Prostate gland (tissue), 2 donors: ENCODE results near the gene TMUB1. TPM values are rescaled to one million over a fixed set of nuclear protein-coding genes. Genes with fewer than 3 reads are reported as not detected.

Experiments
- DNase-seq: peaks from one replicate; pipeline ENCODE4 v3.0.0-alpha.2; 2019; ENCODE audit warnings: low spot score
- H3K27ac ChIP-seq, 2 donors: fragments of 200-600 bp; sonication (generic); 2 replicates each; pipeline ENCODE4 v1.5.1; 2017 to 2019
- H3K27me3 ChIP-seq: fragments of 200-600 bp; sonication (generic); replicated peaks from 2 replicates; pipeline ENCODE4 v1.5.1; 2019; ENCODE audit not compliant: insufficient read depth
- H3K36me3 ChIP-seq, 2 donors: fragments of 200-600 bp; sonication (generic); 1 replicate in 1 of 2; 2 replicates in 1 of 2; pipeline versions ENCODE4 v1.5.1 to v1.8.1; 2017 to 2019
- H3K4me1 ChIP-seq: fragments of 200-600 bp; sonication (generic); replicated peaks from 2 replicates; pipeline ENCODE4 v1.5.1; 2019
- H3K4me3 ChIP-seq, 2 donors: fragments of 200-600 bp; sonication (generic); 2 replicates each; pipeline ENCODE4 v1.5.1; 2017 to 2019
- H3K9me3 ChIP-seq: fragments of 200-600 bp; sonication (generic); 2 replicates; pipeline ENCODE4 v1.5.1; 2017
- POLR2A ChIP-seq: fragments of 450-650 bp; IDR thresholded peaks from one replicate; pipeline ENCODE4 v1.6.1; 2016; ENCODE audit warnings: antibody characterized with exemption, mild to moderate bottlenecking
- POLR2AphosphoS5 ChIP-seq: sonication (generic); formaldehyde crosslinking; IDR thresholded peaks from one replicate; pipeline ENCODE4 v1.6.1; 2017; ENCODE audit warnings: antibody characterized with exemption
- WGBS: methylation state at CpG from one replicate; pipeline ENCODE4 v1.1.5; 2018; 5-methylcytosine and 5-hydroxymethylcytosine counted together
- intact Hi-C: fragments of 100-400 bp; cut with DNase I; formaldehyde crosslinking; loops from one replicate; pipeline ENCODE4 v1.14.2; 2022
- total RNA-seq, 2 donors: library from RNA; depleted of rRNA; stranded (reverse); fragments of >200 nt; gene quantifications; one replicate each; pipeline ENCODE4 v1.1.0, GENCODE V29; 2016
- TF ChIP-seq, protein P1 (sequence below), 4 experiments: fragments of 200-600 bp in 2 of 4; fragments of 450-650 bp in 2 of 4; sonication (generic) in 2 of 4; IDR thresholded peaks; 1 replicate in 3 of 4; 2 replicates in 1 of 4; pipeline ENCODE4 v1.5.1; 2016 to 2019; ENCODE audit warnings: antibody characterized with exemption in 4 of 4, mild to moderate bottlenecking in 2 of 4, moderate library complexity in 2 of 4

The TMUB1 gene
- total RNA-seq, 2 donors from 2014 or later: 79.8 to 99.4 TPM

- DNase-seq: no peak
- no peaks in the 10 kb centered on the region for H3K27me3 ChIP-seq
- intact Hi-C loops: loop anchor here (10.0 kb wide), 1 partner anchor 122 kb away; no protein-coding TSS in a partner anchor
- under 1% methylated on average over 38 of the region's 56 CpGs for WGBS
- H3K36me3 ChIP-seq: no peaks in the 10 kb centered on the region
- peak overlapping the region; percentile 61 to 80 for H3K4me3 ChIP-seq
- peaks cover 26% of the 10 kb centered on the region for H3K4me1 ChIP-seq
- no peaks in the 10 kb centered on the region for H3K9me3 ChIP-seq
- TF ChIP-seq, protein P1, sequence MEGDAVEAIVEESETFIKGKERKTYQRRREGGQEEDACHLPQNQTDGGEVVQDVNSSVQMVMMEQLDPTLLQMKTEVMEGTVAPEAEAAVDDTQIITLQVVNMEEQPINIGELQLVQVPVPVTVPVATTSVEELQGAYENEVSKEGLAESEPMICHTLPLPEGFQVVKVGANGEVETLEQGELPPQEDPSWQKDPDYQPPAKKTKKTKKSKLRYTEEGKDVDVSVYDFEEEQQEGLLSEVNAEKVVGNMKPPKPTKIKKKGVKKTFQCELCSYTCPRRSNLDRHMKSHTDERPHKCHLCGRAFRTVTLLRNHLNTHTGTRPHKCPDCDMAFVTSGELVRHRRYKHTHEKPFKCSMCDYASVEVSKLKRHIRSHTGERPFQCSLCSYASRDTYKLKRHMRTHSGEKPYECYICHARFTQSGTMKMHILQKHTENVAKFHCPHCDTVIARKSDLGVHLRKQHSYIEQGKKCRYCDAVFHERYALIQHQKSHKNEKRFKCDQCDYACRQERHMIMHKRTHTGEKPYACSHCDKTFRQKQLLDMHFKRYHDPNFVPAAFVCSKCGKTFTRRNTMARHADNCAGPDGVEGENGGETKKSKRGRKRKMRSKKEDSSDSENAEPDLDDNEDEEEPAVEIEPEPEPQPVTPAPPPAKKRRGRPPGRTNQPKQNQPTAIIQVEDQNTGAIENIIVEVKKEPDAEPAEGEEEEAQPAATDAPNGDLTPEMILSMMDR (IDR thresholded peaks at IDR 0.05): no peak
- TF ChIP-seq POLR2AphosphoS5: no peak
- TF ChIP-seq POLR2A: no peak
- H3K27ac ChIP-seq: peak overlapping the region; percentile 83
Observed at GRCh38 chr7:151086802-151087244, 3.5 kb upstream of the TMUB1 start.

DNA sequence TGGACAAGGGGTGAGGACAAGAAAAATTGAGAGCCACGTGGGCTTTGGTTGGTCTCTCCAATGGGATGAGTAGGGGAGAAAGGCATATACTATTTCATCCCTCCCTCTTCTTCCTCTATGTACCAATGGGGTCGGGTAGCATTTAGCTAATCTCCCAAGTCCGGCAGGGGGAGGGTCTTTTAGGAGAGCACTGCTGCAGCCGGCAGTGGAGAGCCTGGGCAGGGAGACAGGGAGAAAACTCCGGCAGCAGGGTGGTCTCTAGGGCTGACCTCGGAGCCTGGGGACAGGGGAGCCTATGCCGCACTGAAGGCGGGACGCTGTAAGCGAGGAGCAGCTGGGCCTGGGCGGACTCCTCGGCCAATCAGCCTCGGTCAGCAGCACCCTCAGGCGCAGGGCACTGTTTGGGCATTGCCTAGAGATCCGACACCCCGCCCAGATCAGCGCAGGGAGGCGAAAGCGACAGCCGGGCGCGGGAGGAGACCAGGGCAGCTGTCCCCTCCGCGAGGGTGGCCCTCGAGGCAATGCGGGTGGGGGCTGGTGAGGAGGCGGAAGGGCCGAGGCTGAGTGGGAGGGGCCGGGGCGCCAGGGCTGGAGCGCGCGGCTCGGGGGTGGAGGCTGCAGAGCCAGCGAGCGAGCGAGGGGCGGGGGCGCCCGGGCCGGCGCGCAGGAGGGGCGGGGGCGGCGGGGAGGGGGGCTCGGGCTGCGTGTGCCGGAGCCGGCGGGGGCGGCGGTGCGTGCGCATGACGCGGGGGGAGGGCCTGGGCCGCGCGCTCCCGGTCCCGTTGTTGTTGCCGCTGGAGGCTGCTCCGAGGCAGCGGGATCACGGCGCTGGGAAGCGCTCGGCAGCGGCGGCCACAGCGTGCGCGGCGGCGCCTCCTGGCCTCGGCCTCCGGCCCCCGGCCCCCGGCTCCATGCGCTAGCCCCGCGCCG lies 2.7 kb upstream of the TMUB1 start, which contains the start of gene AGAP3:
Gene AGAP3, plus strand, starts transcription at position 785 of the 930 bp plus-strand sequence. CDS start 267 bp downstream, outside the sequence.
- H3K36me3 ChIP-seq: no peaks in the 10 kb centered on the region
- 2% methylated on average over 32 of the region's 84 CpGs for WGBS
- intact Hi-C loops: loop anchor here (10.0 kb wide), 1 partner anchor 121 kb away; no protein-coding TSS in a partner anchor
- H3K4me3 ChIP-seq: peak within 1 kb of the TSS; percentile 61 to 80
- H3K9me3 ChIP-seq: no peaks in the 10 kb centered on the region
- H3K4me1 ChIP-seq: peaks cover 35% of the 10 kb centered on the region
- peak within 1 kb of the TSS; percentile 83 to 90 for H3K27ac ChIP-seq
- no peaks in the 10 kb centered on the region for H3K27me3 ChIP-seq
- peak; percentile 76 for TF ChIP-seq POLR2A
- TF ChIP-seq, protein P1 (IDR thresholded peaks at IDR 0.05): no peak
- peak; percentile 54 for TF ChIP-seq POLR2AphosphoS5
- DNase-seq: peak; percentile 87

- no peaks in the 10 kb centered on the region for H3K27me3 ChIP-seq
- TF ChIP-seq, protein P1 (IDR thresholded peaks at IDR 0.05): no peak
- TF ChIP-seq POLR2A (no peak), POLR2AphosphoS5 (no peak)
- H3K27ac ChIP-seq: peak overlapping the region; percentile 74 to 90
- H3K9me3 ChIP-seq: no peaks in the 10 kb centered on the region
- H3K4me3 ChIP-seq: no peak overlapping the region
- intact Hi-C loops: loop anchor here (10.0 kb wide), 1 partner anchor 121 kb away; no protein-coding TSS in a partner anchor
- no peaks in the 10 kb centered on the region for H3K36me3 ChIP-seq
- WGBS: 19% methylated on average over 5 of the region's 5 CpGs
- peaks cover 37% of the 10 kb centered on the region for H3K4me1 ChIP-seq
- no peak for DNase-seq
Observed at GRCh38 chr7:151085329-151085690, 2.0 kb upstream of the TMUB1 start.

DNA sequence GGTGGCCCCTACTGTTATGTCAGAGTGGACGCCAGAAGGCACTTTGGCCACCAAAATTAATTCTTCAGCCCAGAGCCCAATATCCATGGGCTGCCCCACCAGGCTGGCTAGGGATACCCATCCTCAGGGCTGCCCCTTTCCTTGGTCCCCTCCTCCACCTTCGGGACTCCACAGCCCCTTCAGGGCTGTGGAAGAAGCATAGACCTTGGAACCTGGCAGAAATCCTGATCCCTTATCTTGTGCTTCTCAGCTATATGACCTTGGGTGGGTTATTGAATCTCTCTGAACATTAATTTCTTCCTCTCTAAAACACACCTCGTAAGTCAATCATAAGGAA lies 499 bp upstream of the TMUB1 start:
- no peaks in the 10 kb centered on the region for H3K36me3 ChIP-seq
- H3K9me3 ChIP-seq: no peaks in the 10 kb centered on the region
- no peak for TF ChIP-seq POLR2AphosphoS5
- peak overlapping the region in 1 of 2 donors; percentile 90 for H3K27ac ChIP-seq
- no peaks in the 10 kb centered on the region for H3K27me3 ChIP-seq
- WGBS: 34% methylated on average over 3 of the region's 3 CpGs
- peaks cover 39% of the 10 kb centered on the region for H3K4me1 ChIP-seq
- no peak for DNase-seq
- intact Hi-C loops: loop anchor here (2.0 to 10.0 kb wide), 2 partner anchors 25 to 119 kb away; partner anchors contain the start of gene SLC4A2
- H3K4me3 ChIP-seq: peak overlapping the region; percentile 77 to 91
